Frontal cortex (tissue), 4 donors: ENCODE measurements around the gene ADTRP. TPM values are rescaled to one million over a fixed set of nuclear protein-coding genes. Genes with fewer than 3 reads are reported as not detected.

Experiments used
- DNase-seq, 2 donors: peaks; one replicate each; pipeline ENCODE4 v3.0.0; 2012; ENCODE audit warnings: low spot score in 2 of 2
- FAIRE-seq: peaks from 2 replicates; lab custom pipeline; 2012; peaks lifted over from hg19 to GRCh38; lab: Jason Lieb, UNC
- total RNA-seq: library from RNA; depleted of rRNA; stranded (reverse); fragments of >200 nt; gene quantifications from one replicate; pipeline ENCODE4 v1.2.3, GENCODE V29; 2014
- donor health status: control.
- donor health status: control.
- donor health status: control.

Gene ADTRP
- total RNA-seq, 1 donor from 2014 or later = 1.6 TPM

- no peak for FAIRE-seq
- DNase-seq = no peak
These were observed 16.6 kb downstream of the ADTRP start for GRCh38 chr6:11761744-11762620.

GRCh38 chr6:11760015-11760473 is 18.6 kb downstream of the ADTRP start:
- DNase-seq = no peak
- no peak for FAIRE-seq

GRCh38 chr6:11758878-11759277 is 19.7 kb downstream of the ADTRP start:
- FAIRE-seq = no peak
- no peak for DNase-seq

DNA sequence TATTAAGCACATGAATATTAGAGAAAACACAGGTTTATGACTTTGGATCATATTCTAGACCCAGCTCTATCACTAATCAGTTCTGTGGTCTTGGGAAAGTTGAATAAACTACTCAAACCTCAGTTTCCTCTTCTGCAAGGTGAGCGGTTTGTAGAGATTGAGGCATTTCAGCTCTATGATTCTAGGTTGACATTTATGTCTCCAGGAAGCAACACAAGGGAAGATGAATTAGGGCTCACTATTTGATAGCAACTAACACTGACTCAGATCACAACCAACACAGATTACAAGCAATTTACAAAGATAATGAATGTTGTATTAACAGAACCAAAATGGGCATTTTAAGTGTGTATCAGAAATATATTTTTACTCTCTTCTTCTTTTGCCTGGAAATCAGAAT is 21.9 kb downstream of the ADTRP start:
- FAIRE-seq = no peak
- no peak for DNase-seq

- FAIRE-seq = no peak
- no peak for DNase-seq
These were observed 22.3 kb downstream of the ADTRP start for GRCh38 chr6:11756292-11756691.

- no peak for DNase-seq
These were observed 22.9 kb downstream of the ADTRP start for GRCh38 chr6:11755725-11756124.

GRCh38 chr6:11754625-11755271 is 23.9 kb downstream of the ADTRP start:
- DNase-seq (no peak), FAIRE-seq (no peak)

More at GRCh38 chr6:11755725-11756124, 22.9 kb downstream of the ADTRP start:
- FAIRE-seq = no peak

GRCh38 chr6:11753798-11754197 is 24.8 kb downstream of the ADTRP start:
- FAIRE-seq = no peak
- DNase-seq = no peak

DNA sequence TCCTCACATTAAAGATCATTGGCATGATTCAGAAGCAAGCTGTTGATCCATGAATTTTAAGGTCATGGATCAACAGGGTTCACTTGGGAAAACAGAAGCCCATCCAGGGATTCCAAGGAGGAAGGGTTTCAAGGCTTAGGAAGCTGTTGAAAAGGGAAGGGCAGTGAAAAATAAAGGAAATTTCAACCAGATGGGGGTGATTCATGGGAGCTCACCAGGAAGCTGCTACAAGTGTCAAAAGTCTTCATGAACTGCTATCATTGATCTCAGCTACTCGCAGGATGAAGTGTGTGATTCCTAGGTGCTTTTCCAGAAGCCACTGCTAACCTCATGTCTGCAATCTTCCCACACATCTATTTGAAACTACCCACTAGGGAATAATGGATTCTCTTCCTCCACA is 26.2 kb downstream of the ADTRP start:
- DNase-seq (no peak), FAIRE-seq (no peak)

DNA sequence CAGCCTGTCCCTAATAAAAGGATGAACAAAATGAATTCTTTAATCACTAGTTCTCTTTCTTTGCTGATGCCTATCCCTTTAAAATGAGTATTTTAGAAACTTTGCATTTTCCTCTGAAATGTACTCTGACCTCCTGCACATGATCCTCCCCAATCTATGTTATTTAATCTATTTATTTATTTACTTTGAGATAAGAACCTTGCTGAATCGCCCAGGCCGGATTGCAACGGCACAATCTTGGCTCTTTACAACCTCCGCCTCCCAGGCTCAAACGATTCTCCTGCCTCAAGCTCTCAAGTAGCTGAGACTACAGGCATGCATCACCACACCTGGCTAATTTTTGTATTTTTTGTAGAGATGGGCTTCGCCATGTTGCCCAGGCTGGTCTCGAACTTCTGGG is 27.9 kb downstream of the ADTRP start:
- FAIRE-seq (no peak), DNase-seq (no peak)

DNA sequence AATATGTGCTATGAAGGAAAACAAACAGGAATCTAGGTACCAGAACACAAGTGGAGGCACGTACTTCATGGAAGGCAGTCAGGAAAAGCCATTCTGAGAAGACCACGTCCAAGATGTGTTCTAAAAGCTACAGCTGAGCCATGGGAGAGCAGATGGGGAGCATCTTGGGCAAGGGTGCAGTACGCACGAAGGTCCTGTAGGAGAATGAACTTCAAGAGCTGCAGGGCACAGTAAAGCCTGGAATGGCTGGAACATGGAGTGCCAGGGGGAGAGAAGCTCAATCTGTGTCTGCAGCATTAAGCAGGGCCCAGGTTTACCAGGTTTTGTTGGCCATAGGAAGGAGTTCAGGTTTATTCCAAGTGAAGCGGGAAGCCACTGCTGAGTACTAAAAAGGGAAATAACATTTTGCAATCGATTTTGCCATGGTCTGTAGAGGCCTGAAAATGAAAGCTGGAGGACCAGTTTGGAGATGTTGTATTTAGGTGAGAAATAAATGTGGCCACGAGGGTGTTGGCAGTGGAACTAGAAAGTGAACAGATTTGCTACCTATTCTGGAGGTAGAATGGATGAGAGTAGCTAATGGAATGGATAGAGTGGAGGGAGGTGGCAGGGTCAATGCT is 29.9 kb downstream of the ADTRP start:
- FAIRE-seq (no peak), DNase-seq (no peak)

DNA sequence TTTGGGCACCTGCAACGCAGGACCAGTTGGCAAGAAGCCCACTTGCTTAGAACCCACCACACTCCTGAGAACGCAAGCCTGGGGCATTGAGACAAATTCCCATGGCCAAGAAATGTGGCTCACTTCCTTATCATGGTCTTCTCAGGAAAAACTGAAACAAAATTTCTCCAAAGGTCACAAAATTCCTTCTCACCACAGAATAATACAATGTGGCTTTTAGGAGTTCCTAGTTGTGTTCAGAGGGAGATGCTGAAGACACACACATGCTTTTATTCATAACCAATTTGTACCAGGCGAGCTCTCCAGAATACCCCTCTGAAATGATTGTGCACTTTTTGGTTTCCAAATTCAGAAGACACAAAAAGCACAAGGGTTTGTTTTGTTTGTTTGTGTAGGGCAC is 31.6 kb downstream of the ADTRP start:
- no peak for DNase-seq

GRCh38 chr6:11744753-11745152 is 33.9 kb downstream of the ADTRP start:
- FAIRE-seq (no peak), DNase-seq (no peak)

More for the DNA sequence above, 31.6 kb downstream of the ADTRP start:
- FAIRE-seq = no peak

GRCh38 chr6:11744101-11744500 is 34.5 kb downstream of the ADTRP start:
- DNase-seq (no peak), FAIRE-seq (no peak)

DNA sequence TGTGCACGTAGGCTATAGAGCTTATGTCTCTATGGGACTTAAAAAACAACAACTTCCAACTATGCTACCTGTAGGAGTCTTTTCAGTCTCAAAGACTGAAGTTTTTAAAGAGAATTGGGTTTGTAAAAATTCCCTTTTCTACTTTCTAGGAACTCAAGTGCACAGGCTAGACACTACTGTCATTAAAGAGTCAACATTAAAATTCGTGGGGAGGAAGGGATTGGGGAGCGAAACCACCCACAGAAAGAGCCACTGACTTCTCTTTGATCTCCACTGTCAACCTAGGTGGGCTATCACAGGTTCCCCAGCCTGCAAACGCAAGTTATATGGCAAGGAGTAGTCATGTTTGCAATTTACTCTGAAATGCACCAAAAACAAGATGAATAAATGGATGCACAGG is 37.7 kb downstream of the ADTRP start:
- no peak for DNase-seq
- no peak for FAIRE-seq

GRCh38 chr6:11738661-11739375 is 39.8 kb downstream of the ADTRP start:
- no peak for DNase-seq
- FAIRE-seq = no peak

GRCh38 chr6:11738234-11738633 is 40.4 kb downstream of the ADTRP start:
- no peak for DNase-seq
- FAIRE-seq = no peak

- no peak for DNase-seq
- FAIRE-seq = no peak
These were observed 42.0 kb downstream of the ADTRP start for GRCh38 chr6:11736601-11737000.

DNA sequence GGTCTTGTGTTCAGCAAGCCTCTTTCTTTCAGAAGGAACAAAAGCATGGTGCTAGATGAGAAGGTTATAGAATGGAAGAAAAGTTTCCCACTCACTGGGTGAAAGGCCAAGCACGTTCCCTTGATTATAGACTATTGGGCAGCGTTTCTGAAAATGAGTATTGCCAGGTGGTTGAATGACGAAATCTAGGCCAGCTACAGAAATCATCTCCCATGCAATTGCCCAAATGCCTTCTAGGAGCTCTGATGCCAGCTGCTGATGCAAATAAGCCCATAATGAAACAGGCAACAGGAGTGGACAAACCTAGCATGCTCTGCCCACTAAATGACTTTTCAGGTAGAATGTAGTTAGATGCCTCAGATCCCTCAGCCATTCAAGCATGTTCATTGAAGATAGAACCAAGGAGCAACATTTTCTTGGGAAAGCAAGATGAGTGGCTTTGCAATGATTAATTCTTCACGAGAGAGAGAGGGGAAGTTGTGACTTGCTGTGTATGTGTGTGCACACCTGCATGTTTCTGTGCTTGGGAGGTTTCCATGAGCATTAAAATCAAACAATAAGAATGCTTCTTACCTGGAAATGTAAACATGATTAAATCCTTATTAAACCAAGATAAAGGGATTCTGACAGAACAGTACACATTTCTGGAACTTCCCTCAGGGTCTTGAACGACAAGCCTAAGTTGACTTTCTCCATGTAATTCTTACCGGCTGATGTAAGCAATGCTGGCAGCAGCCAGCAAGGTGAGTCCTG is 43.6 kb downstream of the ADTRP start:
- DNase-seq (no peak), FAIRE-seq (no peak)
